ENCODE measurements around the gene LRMDA. TPM values are rescaled to one million over a fixed set of nuclear protein-coding genes. Genes with fewer than 3 reads are reported as not detected.

LRMDA gene
- total and polyA plus RNA-seq, 2 of the 13 experiments (the other 11 are each of a cell fraction or from before 2014, with no cell fraction given) = 13.4 to 22.0 TPM

GRCh38 chr10:76025124-76025477 is 593.7 kb downstream of the LRMDA start (continued):
- TF ChIP-seq CSRNP2 (CRISPR knock-in tag; conservative IDR thresholded peaks at IDR 0.05; ENCODE audit: low read depth) = no peak
- 0 out of 2 replicates have a peak, but pooled peaks have one; percentile 20 for TF ChIP-seq NFIC (IDR thresholded peaks at IDR 0.05; ENCODE audit: low read length)
- peak; percentile 43 for TF ChIP-seq ZNF687 (CRISPR knock-in tag; IDR thresholded peaks at IDR 0.05)
- TF ChIP-seq PHF20 (CRISPR knock-in tag; IDR thresholded peaks at IDR 0.05) = peak; percentile 4; the same call in 1 of the 2 replicates
- no peak for TF ChIP-seq LCORL (IDR thresholded peaks at IDR 0.05)
- 0 out of 2 replicates have a peak, but pooled peaks have one; percentile 11 for TF ChIP-seq LCORL (CRISPR knock-in tag; IDR thresholded peaks at IDR 0.05)
- TF ChIP-seq FOXC1 (CRISPR knock-in tag; IDR thresholded peaks at IDR 0.05; ENCODE audit: borderline replicate concordance) = 0 out of 2 replicates have a peak, but pooled peaks have one; percentile 44
- TF ChIP-seq ONECUT2 (CRISPR knock-in tag; IDR thresholded peaks at IDR 0.05) = no peak
- peak; percentile 17; the same call in 1 of the 2 replicates for TF ChIP-seq KAT8 (CRISPR knock-in tag; IDR thresholded peaks at IDR 0.05)
- no peak for TF ChIP-seq TOE1 (CRISPR knock-in tag; IDR thresholded peaks at IDR 0.05)
- TF ChIP-seq TFE3 (CRISPR knock-in tag; IDR thresholded peaks at IDR 0.05) = 0 out of 2 replicates have a peak, but pooled peaks have one; percentile 12
- TF ChIP-seq RBFOX2 (IDR thresholded peaks at IDR 0.05; ENCODE audit: low read depth, low read length) = peak; percentile 56; the same call in 1 of the 2 replicates
- TF ChIP-seq MZF1 (CRISPR knock-in tag; IDR thresholded peaks at IDR 0.05; ENCODE audit: borderline replicate concordance) = no peak
- 0 out of 2 replicates have a peak, but pooled peaks have one; percentile 12 for TF ChIP-seq MEIS1 (CRISPR knock-in tag; IDR thresholded peaks at IDR 0.05; ENCODE audit: borderline replicate concordance)
- TF ChIP-seq NR2C2 (CRISPR knock-in tag; IDR thresholded peaks at IDR 0.05; ENCODE audit: borderline replicate concordance) = 0 out of 2 replicates have a peak, but pooled peaks have one; percentile 6
- no peak; the same call in 1 of the 2 replicates for TF ChIP-seq SPEN (CRISPR knock-in tag; IDR thresholded peaks at IDR 0.05; ENCODE audit: low read depth)
- 0 out of 2 replicates have a peak, but pooled peaks have one; percentile 6 for TF ChIP-seq NFYB (CRISPR knock-in tag; IDR thresholded peaks at IDR 0.05)
- 0 out of 2 replicates have a peak, but pooled peaks have one; percentile 6 for TF ChIP-seq BATF2 (CRISPR knock-in tag; IDR thresholded peaks at IDR 0.05)
- peak; percentile 56; the same call in 1 of the 2 replicates for TF ChIP-seq ZSCAN22 (CRISPR knock-in tag; IDR thresholded peaks at IDR 0.05)
- no peak for TF ChIP-seq SMC3 (IDR thresholded peaks at IDR 0.05; ENCODE audit: low read length)
- peak; percentile 25; the same call in 1 of the 2 replicates for TF ChIP-seq MED1 (CRISPR knock-in tag; IDR thresholded peaks at IDR 0.05)

Measured in HepG2 (cell line).